Effector CD8-positive, alpha-beta T cell (primary cell): ENCODE measurements around the gene RELN.

Experiments
- DNase-seq: peaks from one replicate; lab custom pipeline; 2025; lab: John Stamatoyannopoulos, UW

RELN gene

DNA sequence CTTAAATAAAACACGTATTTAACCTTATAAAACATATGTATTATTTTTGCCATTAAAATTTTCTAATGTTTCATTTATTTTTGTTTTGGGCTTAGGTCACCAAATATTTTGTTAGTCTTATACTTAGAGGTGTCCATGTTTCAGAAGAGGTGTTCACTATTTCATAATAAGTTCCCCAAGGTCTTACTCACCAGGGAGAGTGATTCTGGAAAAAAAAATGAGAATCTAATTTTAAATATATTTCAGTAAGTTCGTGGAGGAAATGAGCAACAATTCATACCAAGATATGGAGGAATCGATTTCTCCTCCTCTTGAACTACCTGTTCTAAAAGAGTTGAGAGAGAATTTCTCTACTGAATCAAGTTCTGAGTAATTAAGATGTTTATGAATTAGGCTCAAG, 271.9 kb downstream of the RELN start:
- no peak for DNase-seq

DNA sequence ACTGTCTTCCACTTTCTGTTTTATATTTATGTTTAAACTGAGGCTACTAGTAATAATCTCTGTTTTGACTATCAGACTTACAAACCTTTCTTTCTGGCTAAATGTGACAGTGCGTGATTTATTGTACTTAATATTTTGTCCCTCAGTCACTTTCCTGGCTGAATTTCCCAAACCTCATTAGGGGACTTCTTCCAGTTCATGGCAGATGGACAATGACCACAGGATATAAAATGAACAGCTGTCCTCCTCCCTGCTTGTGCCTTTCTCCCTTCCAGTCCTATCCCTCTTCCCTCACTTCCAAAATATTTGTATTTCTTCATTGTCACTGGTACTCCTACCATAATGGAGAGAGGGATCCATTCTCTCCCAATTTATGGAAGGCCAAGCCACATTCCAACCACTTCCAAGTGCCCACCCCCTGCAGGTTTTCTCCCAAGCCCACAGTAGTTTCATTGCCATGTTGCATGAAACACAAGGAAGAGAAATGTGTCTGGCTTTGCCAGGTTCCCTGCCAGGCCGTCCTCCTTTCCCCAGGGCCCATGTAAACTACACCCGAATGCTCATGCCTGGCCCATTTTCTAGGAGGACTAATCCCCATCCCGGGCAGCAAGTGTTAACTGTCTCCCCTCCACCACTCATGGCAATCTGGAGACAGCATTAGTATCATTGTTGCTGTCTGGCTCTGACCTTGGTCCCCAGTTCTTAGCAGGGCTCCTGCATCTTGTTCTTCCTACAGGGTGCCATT, 273.9 kb downstream of the RELN start:
- DNase-seq, result no peak

DNA sequence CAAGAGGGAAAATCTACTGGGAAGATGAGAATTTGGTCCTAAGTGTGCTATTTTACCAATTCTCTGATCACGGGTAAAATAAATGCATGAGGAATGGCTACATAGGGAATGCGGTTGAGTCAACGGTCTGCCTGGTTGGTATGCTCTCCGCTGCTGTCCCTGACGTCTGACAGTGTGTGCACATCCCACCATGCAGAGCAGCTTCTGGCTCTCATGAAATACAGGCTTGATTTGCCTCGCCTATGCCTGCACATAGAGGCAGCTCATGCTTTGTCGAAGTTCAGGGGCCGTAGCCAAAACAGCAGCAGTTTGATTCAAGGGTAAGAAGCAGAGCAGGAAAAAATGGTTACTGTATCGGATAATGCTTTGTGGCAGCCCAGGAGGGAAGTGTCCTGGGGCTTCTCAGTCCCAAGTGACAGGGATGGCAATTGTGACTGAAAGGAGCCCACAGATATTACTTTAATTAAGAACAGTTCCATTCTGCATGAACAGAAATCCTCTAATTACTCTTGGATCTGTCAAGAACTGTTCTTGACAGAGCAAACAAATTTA, 275.0 kb downstream of the RELN start:
- DNase-seq, result no peak

DNA sequence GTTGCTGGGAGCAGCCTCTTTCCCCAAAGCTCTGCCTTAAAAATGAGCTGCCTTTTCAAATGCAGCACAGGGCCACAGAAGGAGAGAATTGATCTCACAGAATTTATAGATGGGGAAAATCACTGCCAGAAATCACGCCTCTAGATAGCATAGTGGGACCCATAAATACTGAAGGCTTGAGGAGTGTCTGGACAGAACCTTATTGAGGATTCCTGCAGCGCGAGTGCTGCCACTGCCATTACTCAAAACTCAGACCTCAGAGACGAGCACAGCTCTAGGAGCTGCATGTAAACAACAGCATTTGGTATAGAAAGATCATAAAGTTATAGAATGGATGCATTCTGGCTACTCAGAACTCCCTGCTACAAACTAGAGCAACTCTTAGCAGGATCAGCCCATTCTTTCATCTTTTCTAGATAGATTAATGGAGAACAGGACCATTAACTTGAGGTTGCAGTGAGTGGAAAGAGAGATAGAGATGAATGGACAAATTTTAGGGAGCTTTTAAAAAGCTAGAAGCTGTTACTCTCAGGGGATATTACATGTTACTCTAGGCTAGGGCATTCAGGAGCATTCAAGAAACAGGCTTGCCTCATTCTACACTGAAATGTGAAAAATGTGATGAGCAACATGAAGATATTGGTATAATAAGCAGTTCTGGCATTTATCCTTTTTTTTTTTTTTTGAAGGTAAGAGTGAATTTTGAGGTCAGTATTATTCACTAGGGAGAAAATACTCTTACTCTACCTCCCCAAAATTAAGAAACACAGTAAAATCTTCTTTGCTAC, 276.3 kb downstream of the RELN start:
- DNase-seq, result no peak

DNA sequence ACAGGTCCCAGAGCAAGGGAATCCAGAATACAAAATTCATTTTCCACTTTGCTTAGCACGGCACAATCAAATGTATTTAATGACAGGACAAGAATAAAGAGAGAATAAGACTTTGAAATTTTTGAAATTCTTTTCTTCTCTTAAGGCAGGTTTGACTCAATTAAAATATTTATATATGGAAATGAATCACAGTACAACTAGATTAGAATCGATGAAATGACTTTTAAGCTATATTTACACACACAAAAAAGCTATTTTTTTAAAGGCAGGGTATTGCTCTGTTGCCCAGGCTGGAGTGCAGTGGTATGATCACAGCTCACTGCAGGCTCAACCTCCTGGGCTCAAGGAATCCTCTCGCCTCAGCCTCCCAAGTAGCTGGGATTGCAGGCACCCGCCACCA, 278.0 kb downstream of the RELN start:
- no peak for DNase-seq

DNA sequence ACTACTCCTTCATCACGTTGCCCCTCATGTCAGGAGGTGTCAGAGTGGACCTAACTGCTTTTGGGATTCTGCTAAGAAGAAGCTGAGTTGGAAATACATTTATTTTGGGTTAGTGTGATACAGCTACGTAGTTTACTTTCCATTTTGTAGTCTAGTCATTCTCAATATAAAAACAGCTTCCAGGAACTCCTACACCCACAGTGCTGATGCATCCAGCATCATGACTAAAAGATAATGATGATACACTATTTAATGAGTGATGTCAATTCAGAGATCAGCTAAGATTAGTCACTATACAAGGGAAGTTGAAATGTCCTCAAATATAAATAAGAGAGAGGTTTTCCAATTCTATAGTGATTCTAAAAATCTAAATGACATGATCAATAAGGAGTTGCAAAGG, 279.2 kb downstream of the RELN start:
- DNase-seq, result no peak

DNA sequence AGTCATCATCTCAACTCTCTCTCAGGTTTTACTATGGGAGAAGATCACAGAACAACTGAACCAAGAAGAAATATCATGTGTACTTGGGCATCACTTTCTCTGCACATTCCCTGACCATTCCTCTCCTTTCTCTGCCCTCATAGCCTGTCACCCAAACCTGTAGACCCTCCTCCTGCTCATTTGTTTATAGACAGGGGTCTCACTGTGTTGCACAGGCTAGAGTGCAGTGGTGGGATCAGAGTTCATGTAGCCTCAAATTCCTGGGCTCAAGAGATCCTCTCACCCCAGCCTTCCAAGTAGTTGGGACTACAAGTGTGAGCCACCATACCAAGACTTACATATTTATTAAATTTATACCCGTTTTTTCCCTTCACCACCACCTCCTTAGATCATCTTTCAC, 282.7 kb downstream of the RELN start:
- no peak for DNase-seq

DNA sequence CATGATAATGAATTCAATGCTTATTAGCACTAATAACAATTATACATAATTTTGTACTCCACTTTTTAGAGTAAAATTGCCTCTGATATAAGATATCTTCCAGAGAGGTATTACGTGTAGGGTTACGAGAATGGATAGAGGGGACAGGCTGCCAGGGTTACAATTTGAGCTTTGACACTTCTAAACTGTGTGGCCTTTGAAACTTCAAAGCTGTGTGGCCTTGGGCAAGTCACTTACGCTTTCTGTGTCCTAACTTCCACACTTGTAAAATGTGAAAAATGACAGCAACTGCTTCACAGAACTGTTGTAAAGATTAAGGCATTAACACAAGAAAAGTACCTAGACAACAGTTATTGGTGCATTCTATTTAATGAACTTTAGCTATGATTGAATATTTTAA, 283.9 kb downstream of the RELN start:
- no peak for DNase-seq

DNA sequence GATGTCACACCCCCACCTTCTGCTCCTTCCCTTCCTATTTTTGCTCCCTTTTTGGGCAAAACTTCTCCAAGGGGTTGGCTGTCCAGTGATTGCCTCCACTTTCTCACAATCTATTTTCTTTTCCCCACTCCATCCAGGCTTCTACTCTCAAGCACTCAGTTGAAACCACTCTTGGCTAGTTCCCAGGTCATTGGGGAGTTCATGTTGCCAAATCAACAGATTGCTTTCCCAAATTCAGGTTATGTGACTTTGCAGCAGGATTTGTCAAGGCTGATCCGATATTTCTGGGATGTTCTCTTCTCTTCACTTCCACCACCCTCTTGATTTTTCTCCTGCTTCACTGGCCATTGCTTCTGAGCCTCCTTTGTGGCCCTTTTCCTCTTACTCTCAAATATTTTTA, 284.8 kb downstream of the RELN start:
- no peak for DNase-seq

DNA sequence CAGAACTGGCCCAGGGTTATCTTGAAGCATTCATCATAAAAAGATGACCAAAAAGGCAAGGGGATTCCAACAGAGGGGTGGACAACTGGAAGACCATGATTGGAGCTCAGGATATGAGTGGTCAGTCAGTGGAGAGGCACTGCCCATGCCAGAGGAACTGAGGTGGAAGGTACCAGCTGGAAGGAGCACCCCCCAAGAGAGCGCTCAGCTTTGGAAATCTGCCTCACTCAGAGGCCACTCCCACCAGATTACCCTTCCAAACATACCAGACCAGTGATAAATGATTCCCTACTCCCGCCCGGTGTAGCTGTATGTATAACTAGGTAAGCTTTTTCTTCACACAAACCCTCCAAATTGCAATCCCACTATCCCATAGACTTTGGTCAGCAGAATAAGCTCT, 286.5 kb downstream of the RELN start:
- DNase-seq, result no peak

DNA sequence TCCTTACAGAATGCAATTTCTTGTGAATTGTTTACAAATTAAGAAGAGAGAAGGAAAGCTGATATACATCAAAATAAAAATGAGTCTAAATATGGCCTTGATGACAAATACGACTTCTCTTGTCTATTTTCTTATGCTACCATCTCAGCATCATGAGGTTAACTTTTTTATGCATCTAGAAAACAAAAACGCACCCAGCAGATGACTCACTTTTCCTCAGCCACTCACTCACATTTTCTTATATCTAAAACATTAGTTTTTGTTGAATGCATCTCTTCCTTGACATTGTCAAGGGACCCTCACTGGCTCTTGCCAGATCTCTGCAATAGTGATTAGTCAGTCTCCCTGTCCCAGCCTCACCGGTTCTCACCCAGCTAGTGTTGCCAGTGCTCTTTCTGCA, 287.0 kb downstream of the RELN start:
- no peak for DNase-seq

DNA sequence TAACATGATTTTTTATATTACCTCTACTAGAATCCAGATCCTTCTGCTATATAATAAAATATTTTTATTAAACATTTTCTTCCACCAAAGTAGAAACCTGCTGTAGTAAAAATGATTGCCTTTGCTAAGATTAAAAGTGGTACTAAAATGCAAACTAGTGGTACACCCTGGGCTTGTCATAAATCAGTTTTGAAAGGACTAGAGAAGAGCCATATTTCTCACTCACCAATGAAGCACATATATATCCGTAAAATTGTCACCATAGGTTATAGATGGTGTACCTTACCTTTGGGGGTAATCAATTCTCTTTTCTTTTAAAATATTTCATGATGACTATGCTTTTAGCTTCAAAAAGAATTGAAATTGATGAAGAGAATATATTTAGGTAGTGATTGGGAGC, 290.4 kb downstream of the RELN start:
- DNase-seq, result no peak

DNA sequence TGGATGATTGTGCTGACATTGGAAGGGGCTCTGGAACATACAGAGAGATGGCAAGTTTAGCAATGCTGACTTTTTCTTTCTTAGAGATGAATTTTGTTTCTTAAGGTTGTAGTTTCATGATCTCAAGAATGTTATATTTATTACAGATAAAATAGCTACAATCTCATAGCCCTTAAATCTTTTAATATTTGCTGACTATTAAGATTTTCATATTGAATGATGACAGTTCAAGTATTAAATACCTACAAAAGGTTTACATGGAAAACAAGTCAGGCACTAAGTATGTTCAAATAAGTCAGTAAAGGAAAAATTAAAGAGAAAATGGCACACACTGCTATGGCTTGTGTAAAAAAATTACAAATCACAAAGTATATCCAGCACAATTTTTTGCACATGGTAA, 291.4 kb downstream of the RELN start:
- DNase-seq, result no peak

DNA sequence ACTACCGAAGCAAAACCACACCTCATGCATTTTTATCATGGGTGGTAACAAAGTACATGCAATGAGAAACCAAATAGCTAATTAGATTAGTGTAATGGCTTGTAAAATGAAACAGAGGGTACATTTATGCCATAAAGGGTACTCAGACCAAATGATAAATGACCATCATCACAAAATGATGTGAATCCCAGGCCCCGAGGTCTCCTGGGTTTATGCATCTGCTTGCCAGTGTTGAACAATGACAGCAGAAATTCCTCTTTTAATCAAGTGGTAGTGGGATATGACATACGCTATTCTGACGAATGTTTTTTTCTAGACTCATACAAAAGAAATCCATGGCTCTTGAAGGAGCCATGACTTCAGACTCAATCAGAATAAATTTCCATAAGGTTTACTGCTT, 293.9 kb downstream of the RELN start:
- DNase-seq, result no peak

DNA sequence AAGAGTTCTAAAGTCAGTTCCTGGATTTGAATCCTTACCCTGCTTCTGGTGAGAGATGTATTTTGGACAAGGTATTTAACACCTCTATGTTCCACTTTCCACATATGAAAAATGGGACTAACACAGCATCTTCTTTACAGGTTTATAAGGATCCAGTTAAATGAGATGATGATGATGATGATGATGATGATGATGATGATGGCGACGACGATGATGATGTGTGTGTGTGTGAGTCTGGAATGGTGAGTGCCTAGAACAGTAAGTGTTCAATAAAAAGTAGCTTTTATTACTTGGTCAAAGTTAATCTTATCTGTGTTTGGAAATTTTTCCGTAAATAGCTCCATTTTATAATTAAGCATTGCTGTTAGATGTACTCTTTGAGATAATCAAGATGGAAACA, 295.2 kb downstream of the RELN start:
- no peak for DNase-seq

DNA sequence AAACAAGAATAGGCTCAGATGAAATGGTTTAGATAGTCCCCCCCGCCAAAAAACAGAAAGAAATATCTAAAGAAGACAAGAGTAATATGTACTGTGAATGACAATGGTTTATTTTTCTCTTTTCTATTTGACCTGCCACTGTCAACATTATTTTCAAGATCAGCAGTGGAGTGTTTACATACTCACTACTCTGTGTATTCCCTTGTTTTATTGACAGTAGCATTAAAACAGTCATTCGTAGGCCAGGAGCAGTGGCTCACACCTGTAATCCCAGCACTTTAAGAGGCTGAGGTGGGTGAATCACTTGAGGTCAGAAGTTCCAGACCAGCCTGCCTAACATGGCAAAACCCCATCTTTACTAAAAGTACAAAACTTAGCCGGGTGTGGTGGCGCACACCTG, 298.2 kb downstream of the RELN start:
- DNase-seq, result no peak

DNA sequence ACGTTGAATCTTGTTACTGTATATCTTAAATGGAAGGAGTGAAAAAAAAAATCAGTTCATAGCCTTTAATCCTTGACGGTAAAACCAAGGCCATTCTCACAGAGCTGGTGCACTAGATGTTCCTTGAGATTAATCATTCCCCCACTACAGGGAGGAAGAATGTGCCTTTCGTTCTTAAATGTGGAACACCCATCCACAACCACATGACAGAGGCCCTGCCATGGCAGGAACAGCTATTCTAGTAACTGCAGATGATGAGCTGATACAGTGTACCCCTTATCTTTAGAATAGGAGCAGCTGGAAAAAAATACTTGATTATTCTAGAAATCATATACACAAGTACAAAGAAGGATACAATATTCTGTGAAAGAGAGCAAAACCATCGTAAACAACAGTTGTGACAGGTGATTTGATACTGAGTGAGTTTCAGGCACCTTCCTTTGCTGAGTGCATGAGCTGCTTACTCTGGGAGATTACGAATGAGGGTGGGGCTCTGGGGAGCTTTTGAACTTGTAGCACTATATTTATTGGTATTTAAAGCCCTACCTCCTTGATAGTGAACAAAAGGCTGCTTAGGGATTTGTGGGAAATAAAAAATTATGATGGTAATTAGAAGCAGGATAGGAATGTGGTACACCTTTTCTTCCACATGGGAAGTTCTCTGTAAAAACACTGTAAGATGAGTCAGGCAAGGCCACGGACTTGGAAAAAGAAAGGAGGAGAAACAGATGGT, 299.1 kb downstream of the RELN start:
- no peak for DNase-seq

DNA sequence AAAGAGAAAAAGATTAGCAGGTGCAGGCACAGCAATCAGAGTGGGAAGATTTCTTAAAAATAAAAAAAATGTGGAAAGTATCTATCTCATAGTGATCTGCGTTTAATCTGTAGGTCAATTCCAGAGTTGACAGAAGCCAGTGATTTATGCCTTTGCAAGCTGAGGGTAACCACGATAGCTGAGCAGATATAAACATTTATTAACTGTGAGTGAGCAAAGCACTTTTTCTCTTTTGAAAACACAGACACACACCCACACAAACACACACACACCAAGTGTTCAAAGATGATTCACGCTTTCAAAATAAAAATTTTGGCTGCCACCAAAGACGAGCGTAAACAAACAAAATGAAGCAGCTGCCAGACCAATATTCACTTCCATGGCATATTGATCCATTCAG, 300.2 kb downstream of the RELN start:
- DNase-seq, result no peak

DNA sequence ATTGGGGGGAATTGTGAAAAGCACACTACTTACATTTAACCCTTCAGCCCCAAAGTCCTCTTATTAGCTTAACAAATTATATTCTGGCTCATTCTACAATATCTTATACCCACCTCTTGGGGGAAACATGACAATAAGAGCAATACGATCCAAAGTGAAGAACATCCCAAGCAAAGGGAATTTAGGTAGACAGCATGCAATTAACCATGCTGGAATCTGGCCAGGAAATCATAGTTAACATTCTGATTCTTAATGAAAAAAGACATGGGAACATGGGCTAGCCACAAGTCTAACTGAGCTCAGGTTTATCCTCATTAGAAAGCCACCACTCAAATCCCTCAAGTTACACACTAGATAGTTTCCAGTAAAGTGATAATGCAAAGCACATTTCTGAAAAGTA, 301.5 kb downstream of the RELN start:
- no peak for DNase-seq

DNA sequence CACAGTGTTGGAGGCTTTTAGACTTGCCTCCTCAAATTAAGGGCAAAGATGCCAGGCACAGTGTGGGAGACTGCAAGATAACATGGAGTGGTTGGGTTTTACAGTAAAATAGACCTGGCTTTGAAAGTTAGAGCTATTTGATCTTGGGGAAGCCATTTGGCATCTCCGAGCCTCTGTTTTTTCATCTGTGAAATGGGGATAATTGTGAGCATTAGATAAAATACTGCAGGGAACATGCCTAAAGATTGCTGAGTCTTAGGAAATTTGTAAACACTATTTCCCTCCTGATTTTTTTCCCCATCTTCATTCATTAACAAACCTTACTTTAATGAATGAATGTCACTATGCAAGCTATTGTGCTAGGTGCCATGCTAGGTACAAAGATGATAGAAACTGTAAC, 302.2 kb downstream of the RELN start:
- DNase-seq, result no peak

DNA sequence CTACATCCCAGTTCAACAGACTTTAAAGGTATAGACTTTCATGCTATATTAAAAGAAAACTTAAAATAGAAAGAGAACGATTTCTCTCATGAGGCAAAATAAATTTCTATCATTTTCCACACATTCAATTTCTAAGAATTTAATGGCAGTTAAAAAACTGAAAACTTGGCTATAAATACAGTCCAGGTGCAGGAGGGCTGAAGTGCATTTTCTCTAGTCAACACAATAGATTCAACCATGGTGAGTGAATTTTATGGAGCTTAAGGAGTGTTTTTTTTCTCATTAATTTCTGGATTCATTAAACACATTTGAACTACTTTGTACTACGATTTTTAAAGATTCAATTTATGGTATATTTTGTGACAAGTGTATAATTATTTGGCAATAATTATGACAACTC, 302.7 kb downstream of the RELN start:
- no peak for DNase-seq

DNA sequence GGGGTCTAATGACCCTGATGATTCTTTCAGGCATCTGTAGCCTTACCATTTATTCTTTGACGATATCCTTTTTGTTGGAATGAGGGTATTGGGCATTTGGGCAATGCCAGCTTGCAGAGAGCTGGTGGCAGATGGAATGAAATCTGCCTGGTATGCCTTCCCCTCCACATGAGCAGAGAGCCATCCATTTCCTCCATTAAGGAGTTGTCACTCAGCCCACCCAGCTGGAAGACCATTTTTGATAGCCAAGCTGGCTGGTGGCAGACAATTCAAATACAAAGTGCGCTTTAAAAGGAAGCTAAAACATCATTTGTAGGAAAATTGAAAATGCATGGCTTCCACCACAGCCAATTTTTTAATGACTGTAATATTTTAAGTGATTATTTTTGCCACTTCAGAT, 303.4 kb downstream of the RELN start:
- DNase-seq, result no peak

DNA sequence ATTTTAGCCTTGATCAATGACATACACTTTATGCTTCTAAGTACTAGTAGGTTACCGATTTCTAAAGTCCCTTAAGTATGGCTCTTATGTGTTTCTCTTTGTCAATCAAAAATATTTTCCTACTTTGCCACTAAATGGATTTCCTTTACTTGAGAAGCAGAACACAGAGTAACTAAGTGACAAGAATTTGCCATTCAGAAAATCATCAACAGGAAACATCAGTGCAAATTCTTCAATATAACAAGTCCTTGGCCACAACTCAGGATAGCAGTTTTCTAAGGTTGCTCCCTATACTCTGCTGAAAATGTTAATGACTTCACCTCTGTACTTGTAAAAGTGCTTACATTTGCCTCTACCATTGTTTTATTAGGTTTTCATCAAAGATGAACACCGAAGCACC, 303.8 kb downstream of the RELN start:
- DNase-seq, result no peak
